Activated naive CD4-positive, alpha-beta T cell treated with anti-CD3 and anti-CD28 coated beads, Interleukin-2, amount 10 ng/mL, durations not matched to agents 7 days and 5 days (primary cell): Measurements from ENCODE around the gene NOXRED1.

Source experiments
- CTCF ChIA-PET: fragments of 350-600 bp; sonication (Branson Sonifier 250); formaldehyde crosslinking; loops from one replicate; lab custom pipeline; 2021; ENCODE audit warnings: antibody characterized with exemption; lab: Charles Lee
- DNase-seq: peaks from one replicate; pipeline ENCODE4 v3.0.0-alpha.2; 2020
- H3K27ac Mint-ChIP-seq: one replicate; pipeline ENCODE4 v1.8.0; 2021; ENCODE audit warnings: mild to moderate bottlenecking, moderate library complexity, mixed read lengths
- H3K27me3 Mint-ChIP-seq: one replicate; pipeline ENCODE4 v1.8.0; 2021; ENCODE audit warnings: mild to moderate bottlenecking, mixed read lengths
- H3K36me3 Mint-ChIP-seq: one replicate; pipeline ENCODE4 v1.8.0; 2021; ENCODE audit warnings: mixed read lengths
- H3K4me1 Mint-ChIP-seq: one replicate; pipeline ENCODE4 v1.8.0; 2021; ENCODE audit warnings: mixed read lengths
- H3K4me3 Mint-ChIP-seq: one replicate; pipeline ENCODE4 v1.8.0; 2021; ENCODE audit warnings: mild to moderate bottlenecking, moderate library complexity, mixed read lengths
- H3K9me3 Mint-ChIP-seq: one replicate; pipeline ENCODE4 v1.8.0; 2021; ENCODE audit warnings: mixed read lengths

Gene NOXRED1, protein sequence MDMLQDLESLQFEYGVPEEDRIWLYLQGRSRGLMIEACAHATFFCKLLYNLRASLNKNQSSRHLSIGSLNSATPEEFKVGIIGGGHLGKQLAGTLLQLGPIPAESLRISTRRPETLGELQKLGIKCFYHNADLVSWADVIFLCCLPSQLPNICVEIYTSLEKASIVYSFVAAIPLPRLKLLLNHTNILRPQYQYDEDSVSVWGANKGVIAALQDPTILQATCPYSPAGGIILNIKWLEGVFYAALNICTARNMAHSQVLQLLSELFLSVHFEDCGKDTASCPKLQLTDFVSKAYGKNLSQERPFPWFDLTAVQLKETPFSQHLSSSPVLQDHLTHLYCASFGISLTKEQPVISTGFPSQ

DNA sequence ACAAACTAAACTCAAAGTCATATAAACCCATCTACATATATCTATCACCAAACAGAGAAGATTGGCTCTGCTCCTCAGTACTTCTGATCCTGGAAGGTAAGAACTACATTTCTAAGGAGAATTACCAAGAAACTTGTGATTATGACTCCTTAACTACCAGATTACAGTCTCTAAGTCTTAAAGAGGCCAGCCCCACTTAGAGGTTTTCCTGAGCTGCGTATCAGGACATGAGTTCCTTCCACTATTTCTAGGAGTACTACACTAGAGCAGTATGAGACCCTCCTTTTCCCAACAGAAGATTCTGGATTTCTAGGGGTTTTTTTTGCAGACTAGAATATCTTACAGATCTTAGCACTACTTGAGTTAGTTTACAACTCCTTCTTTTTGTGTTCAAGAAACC lies at the start of gene NOXRED1:
Gene NOXRED1 (minus strand): TSS at position 101 of the 400 bp plus-strand sequence. CDS start 634 bp downstream, outside the sequence.
- H3K9me3 Mint-ChIP-seq = peaks cover 8% of the 10 kb centered on the region
- no peak for DNase-seq
- no peaks in the 10 kb centered on the region for H3K27me3 Mint-ChIP-seq
- H3K27ac Mint-ChIP-seq = no peak within 1 kb of the TSS
- H3K4me3 Mint-ChIP-seq = no peak within 1 kb of the TSS
- CTCF ChIA-PET = no interaction called here
- H3K36me3 Mint-ChIP-seq = peaks cover 60% of the 10 kb centered on the region
- H3K4me1 Mint-ChIP-seq = no peaks in the 10 kb centered on the region

DNA sequence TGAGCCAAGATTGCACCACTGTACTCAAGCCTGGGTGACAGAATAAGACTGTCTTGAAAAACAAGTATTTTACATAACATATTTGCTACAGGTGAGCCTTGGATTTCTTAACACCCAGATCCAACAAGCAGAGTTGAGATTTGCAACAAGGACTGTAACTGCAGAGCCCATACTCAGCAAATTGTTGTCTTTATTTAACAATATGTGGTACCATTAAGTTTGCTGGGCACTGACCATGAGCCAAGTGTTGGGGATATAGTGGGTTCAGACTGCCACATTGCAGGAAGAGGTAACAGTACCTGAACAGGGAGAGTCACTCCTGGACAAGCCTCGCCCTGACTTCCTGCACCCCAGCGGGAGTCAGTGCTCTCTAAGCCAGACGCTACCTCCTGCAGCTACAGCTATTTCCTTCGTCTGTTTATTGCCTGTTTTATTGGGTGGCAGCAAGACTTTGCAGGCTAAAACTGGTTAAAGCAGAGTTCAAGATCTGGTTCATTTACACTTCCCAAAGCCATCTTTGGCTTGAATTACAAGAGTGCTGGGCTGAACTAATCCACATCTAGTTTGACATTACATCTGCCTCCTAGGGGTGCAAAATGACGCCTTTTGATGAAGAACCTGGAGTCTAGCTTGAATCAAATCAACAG lies 47.0 kb upstream of the NOXRED1 start:
- H3K36me3 Mint-ChIP-seq = peaks cover 24% of the 10 kb centered on the region

DNA sequence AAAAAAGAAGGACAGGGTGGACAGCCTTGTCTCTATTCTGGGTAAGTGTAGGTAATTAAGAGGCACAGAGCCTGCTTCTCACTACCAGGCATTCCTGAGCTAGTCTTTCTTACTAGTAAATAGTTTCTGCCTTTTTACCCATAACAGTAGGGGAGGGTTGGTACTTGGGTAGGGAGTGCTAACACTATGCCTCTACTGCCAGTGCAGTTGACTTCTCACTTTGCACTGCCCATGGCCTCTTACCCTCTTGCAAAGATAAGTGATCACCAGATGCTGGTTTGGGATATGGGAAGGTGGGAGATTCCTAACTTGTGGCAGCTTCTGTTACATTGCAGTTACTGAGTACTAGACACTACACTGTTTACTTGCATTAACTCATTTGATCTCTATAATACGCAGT lies 46.2 kb upstream of the NOXRED1 start:
- no peak for DNase-seq
- CTCF ChIA-PET = no interaction called here
- Mint-ChIP-seq H3K27ac (no peak overlapping the region), H3K9me3 (no peaks in the 10 kb centered on the region), H3K27me3 (peaks cover 6% of the 10 kb centered on the region), H3K36me3 (peaks cover 27% of the 10 kb centered on the region), H3K4me1 (no peaks in the 10 kb centered on the region), H3K4me3 (no peak overlapping the region)

More for the DNA sequence above, 47.0 kb upstream of the NOXRED1 start:
- DNase-seq = no peak
- Mint-ChIP-seq H3K27ac (no peak overlapping the region), H3K27me3 (peaks cover 6% of the 10 kb centered on the region), H3K9me3 (no peaks in the 10 kb centered on the region), H3K4me1 (no peaks in the 10 kb centered on the region), H3K4me3 (no peak overlapping the region)
- CTCF ChIA-PET = no interaction called here

DNA sequence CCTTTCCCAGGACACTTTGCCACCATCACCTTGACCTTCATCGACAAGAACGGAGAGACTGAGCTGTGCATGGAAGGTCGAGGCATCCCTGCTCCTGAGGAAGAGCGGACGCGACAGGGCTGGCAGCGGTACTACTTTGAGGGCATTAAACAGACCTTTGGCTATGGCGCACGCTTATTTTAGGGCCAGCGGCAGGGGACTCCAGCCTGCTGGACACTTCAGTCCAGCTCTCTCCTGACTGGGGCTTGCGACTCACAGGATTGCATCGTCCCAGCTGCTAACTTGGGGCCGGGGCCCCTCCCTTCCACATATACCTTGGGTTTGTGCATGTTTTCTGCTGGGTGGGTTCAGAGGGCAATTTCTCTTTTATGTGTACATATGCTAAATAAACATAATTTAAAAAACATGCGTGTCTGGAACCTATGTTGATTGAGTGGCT lies 45.8 kb upstream of the NOXRED1 start:
- H3K4me1 Mint-ChIP-seq = no peaks in the 10 kb centered on the region
- H3K9me3 Mint-ChIP-seq = no peaks in the 10 kb centered on the region
- DNase-seq = no peak
- CTCF ChIA-PET = no interaction called here
- no peak overlapping the region for H3K27ac Mint-ChIP-seq
- no peak overlapping the region for H3K4me3 Mint-ChIP-seq
- H3K27me3 Mint-ChIP-seq = peaks cover 5% of the 10 kb centered on the region
- peaks cover 28% of the 10 kb centered on the region for H3K36me3 Mint-ChIP-seq

DNA sequence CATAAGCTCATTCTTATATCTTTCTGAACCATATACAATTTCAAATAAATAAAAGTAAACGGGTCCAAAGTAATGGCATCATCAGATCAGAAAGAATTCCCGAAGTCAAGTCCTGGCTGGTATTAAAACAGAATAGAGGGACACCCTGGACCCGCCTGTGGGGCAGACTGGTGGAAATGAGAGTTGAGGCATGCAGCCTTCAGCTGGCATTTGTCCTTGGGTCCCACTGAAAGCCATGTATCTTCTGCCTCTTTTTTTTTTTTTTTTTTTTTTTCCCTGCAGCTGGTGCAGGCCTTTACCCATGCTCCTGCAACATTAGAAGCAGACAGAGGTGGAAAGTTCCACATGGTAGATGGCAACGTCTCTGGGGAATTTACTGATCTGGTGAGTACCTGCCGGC lies 44.5 kb upstream of the NOXRED1 start:
- H3K9me3 Mint-ChIP-seq = no peaks in the 10 kb centered on the region
- H3K27me3 Mint-ChIP-seq = no peaks in the 10 kb centered on the region
- H3K36me3 Mint-ChIP-seq = peaks cover 37% of the 10 kb centered on the region
- H3K4me3 Mint-ChIP-seq = no peak overlapping the region
- no peak overlapping the region for H3K27ac Mint-ChIP-seq
- CTCF ChIA-PET = interaction anchor here (1.3 kb wide), 1 partner anchor 83 kb away, joined by 3 read pairs; no protein-coding TSS in a partner anchor
- H3K4me1 Mint-ChIP-seq = no peaks in the 10 kb centered on the region
- no peak for DNase-seq

DNA sequence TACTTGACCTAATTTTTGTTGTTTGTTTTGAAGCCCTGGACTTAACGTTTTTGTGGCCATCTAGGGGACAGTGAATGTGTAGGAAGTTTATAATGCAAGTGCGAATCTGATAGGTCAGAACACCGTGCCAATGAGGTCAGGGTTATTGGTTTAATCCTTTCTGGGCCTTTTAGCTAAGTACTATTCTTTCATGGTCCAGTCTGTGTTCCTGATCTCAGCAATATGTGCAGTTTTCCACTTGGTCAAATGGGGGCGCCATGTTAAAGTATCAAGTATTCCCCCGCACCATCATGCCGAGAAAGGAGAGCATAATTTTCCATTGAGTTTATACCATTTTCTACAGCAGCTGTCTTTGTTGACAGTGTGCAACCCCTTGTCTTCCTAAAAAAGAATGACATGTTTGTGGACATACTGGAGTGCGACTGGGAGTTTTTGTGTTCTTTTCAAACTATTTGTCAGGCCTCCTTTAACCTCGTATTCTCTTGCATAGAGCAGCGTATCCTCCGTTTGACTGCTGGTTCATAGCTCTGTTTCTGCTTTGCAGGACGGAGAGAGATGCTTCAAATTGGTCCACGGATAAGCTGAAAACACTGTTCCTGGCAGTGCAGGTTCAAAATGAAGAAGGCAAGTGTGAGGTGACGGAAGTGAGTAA lies 35.9 kb upstream of the NOXRED1 start:
- CTCF ChIA-PET = interaction anchor here (0.5 to 2.6 kb wide), 26 partner anchors 8 to 324 kb away, joined by 3 to 33 read pairs (median 3); partner anchors contain the start of genes SAMD15, SLIRP and TMED8
- H3K27ac Mint-ChIP-seq = peak overlapping the region; percentile 98
- H3K9me3 Mint-ChIP-seq = no peaks in the 10 kb centered on the region
- H3K4me1 Mint-ChIP-seq = peaks cover 31% of the 10 kb centered on the region
- peak; percentile 82 for DNase-seq
- no peaks in the 10 kb centered on the region for H3K27me3 Mint-ChIP-seq
- peaks cover 42% of the 10 kb centered on the region for H3K36me3 Mint-ChIP-seq
- peak overlapping the region; percentile 99 for H3K4me3 Mint-ChIP-seq

DNA sequence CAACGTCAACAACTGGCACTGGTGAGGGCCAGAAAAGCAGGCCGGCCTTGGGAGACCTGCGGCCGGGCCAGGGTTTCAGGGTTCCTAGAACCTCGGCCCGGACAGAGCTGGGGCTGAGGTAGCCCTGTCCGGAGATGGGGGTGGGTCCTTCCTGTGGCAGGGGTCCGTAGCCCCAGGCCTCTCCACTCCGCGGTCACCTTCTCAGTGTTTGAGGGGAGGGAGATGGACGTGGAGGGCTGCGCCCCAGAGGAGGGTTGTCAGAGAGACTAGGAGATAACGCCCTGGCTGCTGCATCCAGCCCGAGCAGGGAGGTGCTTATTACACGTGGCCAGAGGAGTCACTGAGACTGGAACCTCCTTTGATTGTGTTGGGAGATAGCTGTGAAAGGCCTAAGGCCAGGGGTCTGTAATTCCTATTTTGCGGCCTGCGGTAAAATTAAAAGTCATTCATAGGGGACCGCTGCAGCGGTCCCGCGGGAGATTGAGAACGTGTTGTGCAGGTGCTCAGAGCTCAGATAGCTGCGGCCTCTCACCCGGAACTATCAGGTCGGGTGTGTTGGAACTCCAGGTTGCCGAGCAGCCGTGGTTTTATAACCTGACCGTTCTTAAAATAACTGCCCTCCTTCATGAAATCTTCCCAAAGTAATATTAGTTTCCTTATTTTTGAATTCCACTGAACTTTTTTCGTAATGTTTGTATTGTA lies 35.1 kb upstream of the NOXRED1 start:
- Mint-ChIP-seq H3K27ac (peak overlapping the region; percentile 98), H3K4me3 (peak overlapping the region; percentile 99), H3K4me1 (peaks cover 31% of the 10 kb centered on the region), H3K9me3 (no peaks in the 10 kb centered on the region), H3K27me3 (no peaks in the 10 kb centered on the region), H3K36me3 (peaks cover 38% of the 10 kb centered on the region)
- CTCF ChIA-PET = interaction anchor here (0.5 to 2.6 kb wide), 17 partner anchors 56 to 500 kb away, joined by 3 to 33 read pairs (median 3); partner anchors contain the start of genes ADCK1 and SLIRP
- DNase-seq = peak; percentile 59

DNA sequence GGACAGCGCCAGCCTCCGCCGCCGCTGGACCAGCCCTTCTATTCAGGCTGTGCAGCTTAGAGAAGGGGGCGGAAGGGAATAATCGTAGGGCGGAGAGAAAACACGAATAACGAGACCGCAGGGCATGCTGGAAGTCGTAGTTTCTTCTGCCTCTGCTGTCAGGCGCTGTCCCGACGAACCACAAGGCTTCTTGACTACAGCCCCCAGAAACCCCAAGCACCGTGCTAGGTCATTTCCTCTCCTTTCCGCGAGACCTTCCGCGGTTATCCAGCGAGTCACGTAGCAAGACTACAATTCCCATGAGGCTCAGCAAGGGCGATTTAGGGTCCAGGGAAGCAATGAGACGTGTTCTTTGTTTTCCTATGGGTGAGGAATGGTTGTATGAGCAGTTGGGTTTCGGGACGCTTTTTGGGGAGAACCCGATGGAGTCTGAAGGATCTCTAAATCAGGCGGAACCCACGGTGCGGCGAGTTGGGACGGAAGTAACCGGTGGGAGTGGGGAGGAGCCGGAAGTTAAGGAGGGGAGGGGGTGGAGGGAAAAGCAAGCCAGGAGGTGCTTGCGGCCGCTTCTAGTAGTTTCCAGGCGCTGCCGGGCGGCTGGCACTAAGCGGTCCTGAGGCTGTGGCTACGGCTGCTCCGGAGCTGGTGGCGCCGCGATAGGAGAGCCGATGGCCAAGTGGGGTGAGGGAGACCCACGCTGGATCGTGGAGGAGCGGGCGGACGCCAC lies 34.4 kb upstream of the NOXRED1 start, which contains the start of the genes AHSA1 and VIPAS39:
Gene AHSA1 (plus strand): TSS at position 572 of the 727 bp plus-strand sequence. CDS start 97 bp downstream, at position 669.
Gene VIPAS39 (minus strand): TSS at position 80 of the 727 bp plus-strand sequence. CDS start 3,499 bp downstream, outside the sequence.
- CTCF ChIA-PET = interaction anchor here (0.6 to 2.6 kb wide), 8 partner anchors 94 to 500 kb away, joined by 3 to 33 read pairs (median 4); partner anchors contain the start of gene ADCK1
- Mint-ChIP-seq H3K4me3 (peak within 1 kb of the TSS; percentile 99), H3K27me3 (no peaks in the 10 kb centered on the region), H3K36me3 (peaks cover 40% of the 10 kb centered on the region), H3K9me3 (no peaks in the 10 kb centered on the region), H3K4me1 (peaks cover 31% of the 10 kb centered on the region), H3K27ac (peak within 1 kb of the TSS; percentile 98)
- DNase-seq = peak; percentile 97

DNA sequence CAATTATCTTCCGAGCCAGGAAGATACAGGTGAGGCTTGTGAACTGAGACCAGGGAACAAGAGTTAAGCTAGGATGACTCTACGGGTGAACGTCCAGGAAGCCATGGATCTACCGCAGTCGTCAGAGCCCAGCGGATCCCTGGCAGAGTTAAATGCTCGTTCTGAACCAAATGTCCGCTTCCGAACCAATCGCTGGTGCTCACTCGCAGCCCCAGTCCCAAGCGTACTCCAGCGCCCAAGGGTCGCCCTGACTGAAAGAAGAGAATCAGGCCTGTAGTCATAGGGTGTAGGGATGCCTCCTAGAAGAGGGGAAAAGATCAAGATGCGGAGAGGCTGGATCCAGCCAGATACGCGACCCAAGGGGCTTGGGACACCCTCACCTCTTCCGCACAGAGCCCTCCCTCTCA lies 33.8 kb upstream of the NOXRED1 start:
- H3K36me3 Mint-ChIP-seq = peaks cover 37% of the 10 kb centered on the region
- peaks cover 31% of the 10 kb centered on the region for H3K4me1 Mint-ChIP-seq
- CTCF ChIA-PET = interaction anchor here (0.9 to 1.3 kb wide), 2 partner anchors 151 to 156 kb away, joined by 3 read pairs; no protein-coding TSS in a partner anchor
- peak overlapping the region; percentile 99 for H3K4me3 Mint-ChIP-seq
- DNase-seq = no peak
- no peaks in the 10 kb centered on the region for H3K27me3 Mint-ChIP-seq
- H3K9me3 Mint-ChIP-seq = no peaks in the 10 kb centered on the region
- H3K27ac Mint-ChIP-seq = peak overlapping the region; percentile 98

DNA sequence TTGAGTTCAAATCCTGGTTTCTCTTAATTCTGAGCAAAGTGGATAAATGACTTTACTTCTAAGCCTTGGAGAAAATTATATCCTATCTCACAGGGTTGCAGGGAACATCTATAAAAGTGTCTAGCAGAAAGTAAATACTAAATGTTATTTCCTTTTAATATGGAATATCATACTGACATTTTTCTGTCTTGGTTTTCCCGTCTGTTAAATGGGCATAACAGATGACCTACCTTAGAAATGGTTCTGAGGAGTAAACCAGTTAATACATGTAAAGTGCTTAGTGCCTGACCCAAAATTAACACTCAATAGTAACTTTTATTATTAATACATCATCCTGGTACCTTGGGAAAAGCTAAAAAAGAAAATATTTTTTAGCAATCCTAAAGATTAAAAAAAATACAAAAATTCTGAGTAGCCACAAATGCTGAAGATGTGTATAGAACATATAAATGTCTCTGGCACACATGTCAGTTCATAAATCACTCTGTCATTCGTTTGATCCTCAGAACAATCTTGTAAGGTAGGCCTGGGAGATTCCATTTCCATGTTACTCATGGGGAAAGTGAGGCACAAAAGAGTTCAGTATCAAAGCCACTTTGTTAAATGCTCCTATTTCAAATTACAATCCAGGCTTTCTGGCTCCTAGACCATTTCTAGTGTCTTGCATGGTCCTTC lies 32.8 kb upstream of the NOXRED1 start:
- H3K9me3 Mint-ChIP-seq = no peaks in the 10 kb centered on the region
- peaks cover 36% of the 10 kb centered on the region for H3K36me3 Mint-ChIP-seq
- peaks cover 31% of the 10 kb centered on the region for H3K4me1 Mint-ChIP-seq
- peak overlapping the region; percentile 99 for H3K4me3 Mint-ChIP-seq
- peak overlapping the region; percentile 98 for H3K27ac Mint-ChIP-seq
- H3K27me3 Mint-ChIP-seq = no peaks in the 10 kb centered on the region
- CTCF ChIA-PET = interaction anchor here (1.3 kb wide), 1 partner anchor 155 kb away, joined by 3 read pairs; no protein-coding TSS in a partner anchor
- no peak for DNase-seq

DNA sequence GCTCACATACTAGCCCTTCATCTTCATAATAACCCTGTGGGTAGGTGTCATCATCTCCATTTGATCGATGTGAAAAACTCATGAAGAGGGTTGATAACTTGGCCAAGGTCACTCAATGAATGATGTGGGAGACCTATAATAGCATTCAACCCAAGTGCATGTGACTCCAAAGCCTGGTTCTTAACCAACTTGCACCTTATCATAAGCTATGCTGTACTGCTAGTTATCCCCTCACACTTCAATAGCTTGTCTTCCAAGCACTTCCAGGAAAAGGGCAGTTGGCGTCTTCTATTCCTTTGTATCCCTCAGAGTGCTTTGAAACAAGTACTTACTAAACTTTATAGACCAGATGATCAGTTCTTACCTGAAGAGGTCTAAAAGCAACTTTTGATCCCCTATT lies 18.9 kb upstream of the NOXRED1 start:
- H3K4me3 Mint-ChIP-seq = no peak overlapping the region
- H3K36me3 Mint-ChIP-seq = peaks cover 39% of the 10 kb centered on the region
- H3K4me1 Mint-ChIP-seq = no peaks in the 10 kb centered on the region
- H3K27me3 Mint-ChIP-seq = no peaks in the 10 kb centered on the region
- H3K27ac Mint-ChIP-seq = no peak overlapping the region
- DNase-seq = no peak
- H3K9me3 Mint-ChIP-seq = no peaks in the 10 kb centered on the region
- CTCF ChIA-PET = interaction anchor here (1.1 kb wide), 1 partner anchor 299 kb away, joined by 3 read pairs; no protein-coding TSS in a partner anchor

DNA sequence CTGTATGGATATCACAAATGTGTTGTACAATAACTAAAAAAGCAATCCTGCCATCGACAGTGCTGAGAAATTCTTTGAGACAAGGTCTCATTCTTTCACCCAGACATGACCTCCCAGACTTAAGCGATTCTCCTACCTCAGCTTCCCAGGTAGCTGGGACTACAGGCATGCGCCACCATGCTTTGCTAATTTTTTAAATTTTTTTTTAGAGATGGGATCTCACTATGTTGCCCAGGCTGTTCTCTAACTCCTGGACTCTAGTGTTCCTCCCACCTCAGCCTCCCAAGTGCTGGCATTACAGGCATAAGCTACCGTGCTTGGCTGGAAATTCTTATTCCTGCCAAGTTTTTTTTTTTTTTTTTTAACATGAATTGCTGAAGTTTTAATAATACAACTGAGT lies 16.5 kb upstream of the NOXRED1 start:
- H3K36me3 Mint-ChIP-seq = peaks cover 49% of the 10 kb centered on the region
- no peaks in the 10 kb centered on the region for H3K4me1 Mint-ChIP-seq
- CTCF ChIA-PET = no interaction called here
- no peak for DNase-seq
- H3K27ac Mint-ChIP-seq = no peak overlapping the region
- H3K27me3 Mint-ChIP-seq = no peaks in the 10 kb centered on the region
- no peaks in the 10 kb centered on the region for H3K9me3 Mint-ChIP-seq
- no peak overlapping the region for H3K4me3 Mint-ChIP-seq
